Ecto neural progenitor cell (in vitro differentiated cells): ENCODE measurements around the gene NCOA1.
"Not testable (repeated sequence)": the region's sequence is repeated elsewhere in the genome, so short reads cannot be mapped to it uniquely, and the experiment has no call there.

Source experiments
- DNase-seq: peaks from one replicate; pipeline ENCODE4 v3.0.0-alpha.2; 2018; ENCODE audit warnings: low spot score

NCOA1 gene

DNA sequence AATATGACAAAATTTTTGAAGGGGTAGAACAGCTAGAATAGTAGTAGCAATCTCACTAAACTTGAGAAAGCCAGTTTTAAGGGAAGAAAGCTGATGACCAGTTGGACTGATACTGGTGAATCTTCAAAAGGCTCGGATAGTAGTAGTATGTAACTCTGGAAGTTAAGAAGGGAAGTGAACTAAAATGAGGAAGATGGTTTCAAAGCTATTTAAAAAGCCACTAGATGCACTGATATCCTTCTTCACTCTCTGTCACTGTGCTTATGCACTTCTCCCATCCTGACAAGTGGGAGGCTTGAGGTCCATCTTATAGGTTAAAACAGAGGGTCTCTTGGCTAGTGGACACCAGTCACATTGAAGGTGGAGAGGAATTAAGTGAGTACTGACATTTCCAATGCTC lies 141.1 kb downstream of the NCOA1 start:
- DNase-seq, result no peak

DNA sequence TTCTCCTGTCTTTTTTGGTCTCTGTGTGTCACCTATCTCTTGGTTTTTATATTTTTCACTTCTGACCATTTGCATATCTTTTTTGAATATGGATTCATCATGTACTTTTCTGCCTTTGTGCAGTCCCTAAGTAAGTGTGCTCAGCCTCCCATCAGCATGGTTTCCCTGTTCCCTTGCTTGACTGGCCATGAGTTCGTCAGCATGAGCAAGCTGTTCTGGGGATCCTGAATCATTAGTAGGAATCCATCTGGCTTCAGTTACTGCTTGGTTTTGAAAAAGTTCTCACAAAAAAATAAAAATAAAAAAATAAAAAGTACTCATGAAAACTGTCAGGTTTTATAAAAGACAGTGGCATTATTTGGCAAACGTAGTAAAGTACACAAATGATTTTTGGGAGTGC lies 144.1 kb downstream of the NCOA1 start:
- DNase-seq, result no peak

DNA sequence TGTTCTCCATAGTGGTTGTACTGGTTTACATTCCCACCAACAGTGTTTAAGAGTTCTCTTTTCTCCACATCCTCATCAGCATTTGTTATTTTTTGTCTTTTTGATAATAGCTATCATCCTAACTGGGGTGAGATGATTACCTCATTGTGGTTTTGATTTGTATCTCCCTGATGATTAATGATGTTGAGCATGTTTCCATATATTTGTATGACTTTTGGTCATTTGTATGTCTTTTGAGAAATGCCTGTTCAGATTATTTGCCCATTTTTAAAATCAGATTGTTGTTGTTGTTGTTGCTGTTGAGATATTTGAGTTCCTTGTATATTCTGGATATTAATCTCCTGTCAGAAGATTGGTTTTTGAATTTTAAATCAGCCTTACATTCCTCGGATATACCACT lies 147.5 kb downstream of the NCOA1 start:
- no peak for DNase-seq

DNA sequence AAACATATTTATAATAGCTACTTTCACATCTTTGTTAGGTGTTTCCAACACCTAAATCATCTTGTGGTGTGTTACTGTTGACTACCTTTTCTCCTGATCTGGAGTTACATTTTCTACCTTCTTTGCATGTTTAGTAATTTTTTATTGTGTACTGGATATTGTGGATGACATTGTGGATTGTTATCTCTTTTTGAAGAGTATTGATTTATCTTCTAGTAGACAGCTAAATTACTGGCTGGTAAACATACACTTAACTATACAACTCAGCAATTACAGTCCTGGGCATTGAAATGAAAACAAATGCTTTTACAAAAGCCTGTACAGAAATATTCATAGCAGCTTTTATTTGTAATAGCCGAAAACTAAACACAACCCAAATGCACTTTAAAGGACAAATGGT lies 151.3 kb downstream of the NCOA1 start:
- DNase-seq, result no peak

DNA sequence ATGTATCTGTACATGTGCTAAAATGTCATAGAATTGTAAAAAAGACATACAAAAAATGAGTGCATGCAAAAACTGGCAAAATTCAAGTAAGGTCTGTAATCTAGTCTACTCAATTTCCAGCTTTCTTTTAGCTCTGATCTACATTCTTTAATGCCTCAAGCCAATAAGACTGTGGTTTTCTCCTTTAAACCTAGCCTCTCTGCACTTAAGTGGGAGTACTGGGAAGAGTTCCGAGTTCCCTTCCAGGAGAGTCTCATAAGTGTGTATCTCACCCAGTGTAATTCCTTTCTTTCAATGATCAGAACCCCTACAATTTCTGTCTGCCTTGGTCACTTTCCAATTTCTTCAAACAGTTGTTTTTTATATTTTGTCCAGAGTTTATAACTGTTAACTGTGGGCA lies 152.0 kb downstream of the NCOA1 start:
- no peak for DNase-seq

DNA sequence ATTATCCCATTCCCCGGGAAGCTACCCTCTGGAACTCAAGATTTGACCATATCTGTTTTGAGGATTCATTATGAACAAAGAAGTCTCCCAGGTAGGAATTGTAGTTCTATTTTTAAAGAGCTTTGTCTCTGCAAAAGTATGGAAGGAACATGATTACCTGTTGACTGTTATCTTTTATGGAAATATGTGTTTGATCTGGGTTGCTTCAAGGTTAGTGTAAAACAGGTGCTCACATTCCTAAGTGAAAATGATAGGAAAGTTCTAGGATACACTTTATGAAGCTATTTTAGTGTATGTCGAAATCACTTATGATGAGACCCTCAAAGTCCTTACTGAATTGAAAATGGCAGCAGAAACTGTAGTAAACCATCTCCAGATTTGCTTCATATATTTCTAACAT lies 153.0 kb downstream of the NCOA1 start:
- no peak for DNase-seq

DNA sequence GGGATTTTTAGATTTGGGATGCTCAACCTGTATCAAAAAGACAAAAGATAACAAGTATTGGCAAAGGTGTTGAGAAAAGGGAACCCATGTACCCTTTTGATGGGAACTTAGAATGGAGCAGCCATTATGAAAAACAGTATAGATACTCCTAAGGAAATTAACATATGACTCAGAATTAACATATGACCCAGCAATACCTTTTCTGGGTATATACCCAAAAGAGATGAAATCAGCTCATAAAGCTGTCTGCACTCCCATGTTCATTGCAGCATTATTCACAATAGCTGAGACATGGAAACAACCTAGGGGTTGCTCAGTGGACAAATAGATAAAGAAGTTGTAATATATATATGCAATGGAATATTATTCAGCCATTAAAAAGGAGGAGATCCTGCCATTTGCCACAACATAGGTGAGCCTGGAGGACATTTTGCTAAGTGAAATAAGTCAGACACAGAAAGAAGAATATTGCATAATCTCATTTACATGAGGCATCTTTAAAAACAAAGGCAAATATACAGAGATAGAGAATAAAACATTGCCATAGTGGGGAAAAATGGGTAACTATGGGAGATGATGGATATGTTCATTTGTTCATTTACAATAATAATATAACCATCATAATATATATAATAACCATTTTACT lies 160.1 kb downstream of the NCOA1 start:
- no peak for DNase-seq

DNA sequence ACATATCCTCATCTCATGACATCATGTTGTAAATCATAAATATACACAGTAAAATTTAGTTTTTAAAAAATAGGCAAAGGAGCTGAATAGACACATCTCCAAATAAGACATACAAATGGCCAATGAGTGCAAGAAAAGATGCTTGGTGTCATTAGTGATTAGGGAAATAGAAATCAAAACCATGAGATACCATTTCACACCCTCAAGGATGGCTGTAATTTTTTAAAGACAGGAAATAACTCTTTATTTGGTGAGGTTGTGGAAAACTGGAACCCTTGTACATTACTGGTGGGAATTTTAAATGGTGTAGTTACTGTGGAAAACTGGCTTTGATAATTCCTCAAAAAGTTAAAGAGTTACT lies 160.6 kb downstream of the NCOA1 start:
- DNase-seq, result no peak

DNA sequence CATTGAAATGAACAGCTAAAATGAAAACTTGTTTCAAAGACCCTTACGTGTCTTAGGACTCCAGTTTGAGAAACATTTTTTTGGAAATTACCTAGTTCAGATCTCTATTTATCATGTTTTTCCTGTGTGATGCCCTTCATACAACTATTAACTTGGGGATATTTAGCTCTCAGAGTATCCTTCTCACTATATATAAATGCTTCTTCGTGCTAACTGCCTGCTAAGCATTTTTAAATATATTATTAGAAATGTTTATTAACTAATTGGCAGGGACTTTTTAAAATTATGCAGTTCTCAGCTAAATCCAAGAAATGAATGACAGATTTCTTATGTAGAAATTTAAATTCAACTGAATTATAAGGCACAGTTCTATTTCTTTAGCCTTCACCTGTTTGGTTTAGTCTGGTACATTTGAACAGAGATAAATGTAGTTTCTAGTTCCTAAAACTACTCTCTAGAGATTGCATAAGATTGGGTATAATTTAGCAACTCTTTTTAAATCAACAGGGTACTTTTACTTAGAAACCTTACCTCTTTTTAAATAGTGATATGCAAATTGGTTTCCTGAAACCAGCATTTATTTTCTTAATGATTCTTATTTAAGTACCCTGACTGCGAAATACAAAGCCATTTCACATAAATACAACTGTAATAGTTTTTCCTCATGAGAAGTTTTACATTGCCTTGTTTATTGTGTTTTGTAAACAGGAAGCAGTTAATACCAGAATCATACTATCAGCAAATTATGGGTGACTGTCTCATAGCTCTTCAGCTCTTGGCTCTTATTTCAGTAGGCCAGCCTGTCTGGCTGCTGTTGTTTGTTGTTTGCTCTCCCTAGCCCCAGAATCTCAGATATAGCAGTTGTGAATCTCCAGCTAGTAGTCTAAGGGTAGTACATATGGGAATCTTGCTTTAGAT lies 161.5 kb downstream of the NCOA1 start:
- no peak for DNase-seq

DNA sequence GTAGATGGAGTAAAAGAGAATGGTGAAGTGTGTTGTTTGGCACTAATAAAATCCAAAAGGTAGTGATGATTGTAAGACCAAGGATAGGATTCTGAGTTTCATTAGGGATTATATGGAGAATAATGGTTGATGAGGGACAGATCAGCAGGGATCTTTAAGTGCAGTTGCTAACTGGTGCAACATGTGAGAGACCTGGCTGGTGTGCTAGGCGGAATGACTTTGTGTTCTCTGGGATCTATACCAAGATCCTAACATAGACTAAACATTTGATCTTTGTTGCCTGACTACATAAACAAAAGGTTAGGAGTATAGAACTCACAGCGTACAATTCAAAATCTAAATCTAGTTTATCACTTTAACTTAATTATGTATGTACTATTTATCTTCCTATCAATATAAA lies 166.8 kb downstream of the NCOA1 start:
- no peak for DNase-seq

DNA sequence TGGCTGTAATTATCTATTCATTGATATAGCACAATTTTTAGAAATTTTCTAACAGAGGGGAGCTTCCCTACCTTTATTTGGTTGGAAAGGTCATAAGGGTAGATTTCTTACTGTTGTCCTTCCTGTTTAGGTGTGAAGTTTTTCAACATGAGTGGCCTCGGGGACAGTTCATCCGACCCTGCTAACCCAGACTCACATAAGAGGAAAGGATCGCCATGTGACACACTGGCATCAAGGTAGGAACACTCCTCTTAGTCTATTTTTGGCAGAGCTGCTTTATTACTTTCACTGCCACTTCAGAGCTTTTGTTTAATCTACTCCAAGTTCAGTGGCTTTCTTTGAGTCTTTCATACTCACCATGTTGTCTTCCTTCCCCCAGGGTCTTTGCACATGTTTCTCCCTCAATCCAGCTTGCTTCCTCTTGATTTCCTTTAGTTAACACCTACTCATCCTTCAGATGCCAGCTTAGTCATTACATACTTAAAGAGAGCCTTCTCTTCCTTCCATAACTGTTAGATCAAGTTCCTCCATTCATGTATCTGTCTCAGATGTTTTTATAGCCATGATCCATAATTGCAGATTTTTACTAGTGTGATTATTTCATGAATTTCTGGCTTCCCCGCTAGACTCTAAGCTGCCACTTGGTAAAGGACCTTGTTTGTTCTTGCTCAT lies 167.6 kb downstream of the NCOA1 start:
- DNase-seq, result no peak

DNA sequence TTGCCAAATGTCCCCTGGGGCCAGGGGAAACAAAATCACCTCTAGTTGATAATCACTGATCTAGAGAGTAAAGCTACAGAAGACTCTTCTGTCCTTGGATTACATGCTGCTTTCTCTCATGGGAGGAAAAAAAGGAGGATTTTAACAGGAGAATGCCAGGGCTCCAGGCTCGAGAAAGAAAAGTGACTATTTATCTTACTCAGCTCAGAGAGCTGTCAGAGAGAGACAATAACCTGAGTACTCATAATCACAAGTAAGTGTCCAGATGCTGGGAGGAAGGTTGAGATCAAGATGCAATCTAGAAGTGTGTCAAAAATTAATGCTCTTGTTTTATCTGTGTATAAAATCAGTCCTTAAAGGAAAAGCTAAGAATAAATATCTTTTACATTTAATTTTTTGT lies 168.8 kb downstream of the NCOA1 start:
- DNase-seq, result no peak

DNA sequence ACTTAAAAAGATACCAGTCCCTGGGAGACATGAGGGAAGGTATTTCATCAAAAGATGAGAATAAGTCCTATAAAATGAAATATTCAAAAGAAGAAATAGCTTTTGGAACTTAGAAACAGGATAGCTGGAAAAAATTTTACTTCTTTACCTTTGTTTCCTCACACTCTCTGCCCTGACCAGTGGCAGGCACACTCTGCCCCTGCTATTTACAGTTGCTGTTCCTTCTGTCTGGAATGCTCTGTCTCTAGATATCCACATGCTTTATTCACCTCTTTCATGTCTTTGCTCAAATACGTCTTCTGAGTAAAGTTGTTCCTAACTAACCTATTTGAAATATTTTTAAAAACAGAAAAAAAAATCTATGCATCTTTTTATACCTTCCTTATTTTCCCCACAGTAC lies 176.5 kb downstream of the NCOA1 start:
- no peak for DNase-seq

DNA sequence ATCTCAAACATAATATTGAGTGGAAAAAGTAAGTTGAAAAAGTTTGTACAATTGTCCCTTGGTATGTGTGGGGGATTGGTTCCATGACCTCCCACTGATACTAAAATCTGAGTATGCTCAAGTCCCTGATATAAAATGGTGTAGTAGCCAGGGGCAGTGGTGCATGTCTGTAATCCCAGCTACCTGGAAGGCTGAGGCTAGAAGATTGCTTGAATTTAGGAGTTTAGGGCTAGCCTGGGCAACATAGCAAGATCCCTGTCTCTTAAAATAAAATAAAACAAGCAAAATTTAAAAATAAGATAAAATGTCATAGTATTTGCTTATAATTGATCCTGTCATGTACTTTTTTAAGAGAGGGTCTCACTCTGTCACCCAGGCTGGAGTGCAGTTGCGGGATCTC lies 180.2 kb downstream of the NCOA1 start:
- DNase-seq, result no peak

DNA sequence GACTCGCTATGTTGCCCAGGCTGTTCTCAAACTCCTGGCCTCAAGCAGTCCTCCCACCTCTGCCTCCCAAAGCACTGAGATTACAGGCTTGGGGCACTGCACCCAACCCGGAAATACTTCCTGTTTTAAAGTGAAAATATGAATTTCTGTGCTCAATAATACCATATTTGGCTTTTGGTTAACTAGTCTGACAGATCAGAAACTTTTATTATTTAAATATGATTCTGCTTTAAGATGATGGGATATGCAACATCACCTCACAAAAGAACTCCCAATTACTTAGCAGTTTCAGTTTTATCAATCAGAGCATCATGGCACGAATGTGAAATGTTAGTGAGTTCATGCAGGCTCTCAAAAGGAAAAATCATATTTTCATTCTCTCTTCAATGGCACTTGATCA lies 181.5 kb downstream of the NCOA1 start:
- DNase-seq, result no peak

DNA sequence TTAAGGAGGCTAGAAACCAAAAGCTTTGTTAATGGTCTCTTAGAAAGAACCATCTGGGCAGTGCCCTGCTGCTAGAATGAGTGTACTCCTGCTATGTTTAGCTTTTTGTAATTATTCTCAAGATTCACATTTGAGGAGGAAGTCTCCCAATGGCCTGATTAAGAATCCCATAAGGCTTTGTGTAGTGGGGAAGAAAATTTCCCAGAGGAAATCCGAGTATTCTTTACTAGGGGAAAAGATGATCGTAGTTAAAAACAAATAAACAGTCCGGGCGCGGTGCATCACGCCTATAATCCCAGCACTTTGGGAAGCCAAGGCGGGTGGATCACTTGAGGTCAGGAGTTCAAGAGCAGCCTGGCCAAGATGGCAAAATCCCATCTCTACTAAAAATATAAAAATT lies 184.3 kb downstream of the NCOA1 start:
- DNase-seq, result no peak

DNA sequence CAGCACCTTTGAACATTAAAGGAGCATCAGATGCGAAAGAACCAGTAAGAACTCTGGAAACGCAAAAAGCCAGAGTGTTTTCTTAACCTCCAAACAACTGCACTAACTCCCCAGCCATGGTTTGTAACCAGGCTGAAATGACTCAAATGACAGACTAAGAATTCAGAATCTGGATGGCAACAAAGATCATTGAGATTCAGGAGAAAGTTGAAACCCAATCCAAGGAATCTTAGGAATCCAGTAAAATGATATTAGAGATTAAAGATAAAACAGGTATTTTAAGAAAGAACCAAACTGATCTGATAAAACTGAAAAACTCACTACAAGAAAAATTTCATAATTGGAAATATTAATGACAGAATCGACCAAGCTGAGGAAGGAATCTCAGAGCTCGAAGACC lies 185.4 kb downstream of the NCOA1 start:
- DNase-seq, result no peak

DNA sequence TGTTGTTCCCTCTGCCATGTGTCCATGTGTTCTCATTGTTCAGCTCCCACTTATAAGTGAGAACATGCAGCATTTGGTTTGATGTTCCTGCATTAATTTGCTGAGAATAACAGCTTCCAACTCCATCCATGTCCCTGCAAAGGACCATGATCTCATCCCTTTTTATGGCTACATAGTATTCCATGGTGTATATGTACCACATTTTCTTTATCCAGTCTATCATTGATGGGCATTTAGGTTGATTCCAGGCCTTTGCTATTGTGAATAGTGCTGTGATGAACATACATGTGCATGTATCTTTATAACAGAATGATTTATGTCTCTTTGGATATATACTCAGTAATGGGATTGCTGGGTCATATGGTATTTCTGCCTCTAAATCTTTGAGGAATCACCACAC lies 187.0 kb downstream of the NCOA1 start:
- DNase-seq, result not testable (repeated sequence)

DNA sequence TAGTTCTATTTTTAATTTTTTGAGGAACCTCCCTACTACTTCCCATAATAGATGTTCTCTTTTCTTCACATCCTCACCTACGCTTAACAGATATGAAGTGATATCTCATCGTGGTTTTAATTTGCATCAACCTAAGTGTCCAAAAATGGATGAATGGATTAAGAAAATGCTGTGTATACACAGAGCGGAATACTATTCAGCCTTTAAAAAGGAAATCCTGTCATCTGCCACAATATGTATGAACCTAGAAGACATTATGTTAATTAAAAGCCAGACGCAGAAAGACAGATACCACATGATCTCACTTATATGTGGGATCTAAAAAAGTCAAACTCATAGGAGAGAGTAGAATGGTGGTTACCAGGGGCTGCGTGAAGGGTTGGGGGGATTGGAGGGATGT lies 189.1 kb downstream of the NCOA1 start:
- DNase-seq, result no peak

DNA sequence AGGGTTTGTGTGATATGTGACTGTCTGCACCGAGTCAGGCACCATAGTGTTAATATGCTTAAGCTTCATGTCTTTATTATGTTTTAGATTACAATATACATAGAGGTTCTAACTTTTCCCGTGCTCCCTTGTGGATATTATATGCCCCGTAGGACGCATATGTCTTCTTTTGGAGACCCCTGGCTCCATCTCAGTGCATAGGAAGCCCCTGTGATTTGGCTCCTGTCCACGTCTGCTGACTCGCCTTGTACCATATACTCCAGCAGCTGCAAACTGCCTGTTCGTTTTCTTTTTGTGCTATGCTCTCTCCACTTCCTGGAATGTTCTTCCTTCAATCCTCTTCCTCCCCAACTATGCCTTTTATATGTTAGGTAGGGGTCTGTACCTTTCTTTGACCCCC lies 191.2 kb downstream of the NCOA1 start:
- no peak for DNase-seq

DNA sequence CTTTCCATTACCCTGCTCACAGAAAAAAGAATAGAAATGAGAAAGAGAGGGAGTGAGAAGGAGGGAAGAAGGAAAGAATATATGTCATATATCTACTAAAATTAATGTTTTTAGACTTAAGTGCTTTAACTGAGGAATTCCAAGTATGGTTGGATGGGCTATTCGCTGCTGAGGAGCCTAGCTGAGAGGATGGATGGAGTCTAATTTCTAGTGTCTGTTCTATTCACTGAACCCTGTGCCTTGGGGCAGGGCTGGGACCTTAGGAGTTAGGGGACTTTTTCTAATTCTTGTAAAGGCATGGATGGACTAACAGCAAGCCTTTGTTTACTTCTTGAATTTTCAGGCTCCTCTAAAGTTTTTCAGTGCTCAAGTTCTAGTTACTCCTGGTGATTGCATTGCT lies 192.4 kb downstream of the NCOA1 start:
- DNase-seq, result no peak

DNA sequence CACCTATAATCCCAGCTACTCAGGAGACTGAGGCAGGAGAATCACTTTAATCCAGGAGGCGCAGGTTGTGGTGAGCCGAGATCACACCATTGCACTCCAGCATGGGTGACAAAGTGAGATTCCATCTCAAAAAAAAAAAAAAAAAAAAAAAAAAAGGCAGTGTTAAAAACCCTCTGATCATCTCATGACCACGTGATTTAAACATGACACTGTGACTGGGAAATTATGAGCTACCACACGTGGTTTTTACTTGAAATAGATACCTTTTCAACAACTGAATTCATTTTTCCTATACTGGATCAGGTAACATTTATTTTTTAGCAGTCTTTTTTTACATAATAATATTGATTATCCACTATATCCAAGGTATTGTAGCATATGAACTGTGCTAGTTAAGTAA lies 199.5 kb downstream of the NCOA1 start:
- no peak for DNase-seq

DNA sequence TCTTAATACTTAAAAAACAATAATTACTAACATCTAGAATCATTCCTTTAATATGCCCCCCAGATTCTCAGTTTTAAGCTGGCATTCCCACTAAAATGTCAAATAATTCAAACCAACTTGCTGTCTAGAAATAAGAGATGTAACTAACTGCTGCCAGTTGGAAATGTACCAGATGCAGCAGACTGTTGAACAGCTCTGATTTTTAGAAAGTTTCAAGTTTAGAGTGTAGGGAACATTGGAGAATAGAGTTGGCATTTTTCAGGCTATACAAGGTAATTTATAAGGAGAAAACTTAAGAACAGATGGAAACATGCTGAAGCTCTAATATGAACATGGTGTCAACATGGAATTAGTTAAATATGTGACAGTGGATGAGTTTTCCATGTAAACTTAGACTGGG lies 200.8 kb downstream of the NCOA1 start:
- no peak for DNase-seq
